ENCODE results near the gene FAS. TPM values are rescaled to one million over a fixed set of nuclear protein-coding genes. Genes with fewer than 3 reads are reported as not detected.
A peak's percentile ranks its signal among the peaks of the same experiment; 100 is the strongest.

The FAS gene
- total RNA-seq, 1 donor from 2014 or later, result 10.5 TPM

DNA sequence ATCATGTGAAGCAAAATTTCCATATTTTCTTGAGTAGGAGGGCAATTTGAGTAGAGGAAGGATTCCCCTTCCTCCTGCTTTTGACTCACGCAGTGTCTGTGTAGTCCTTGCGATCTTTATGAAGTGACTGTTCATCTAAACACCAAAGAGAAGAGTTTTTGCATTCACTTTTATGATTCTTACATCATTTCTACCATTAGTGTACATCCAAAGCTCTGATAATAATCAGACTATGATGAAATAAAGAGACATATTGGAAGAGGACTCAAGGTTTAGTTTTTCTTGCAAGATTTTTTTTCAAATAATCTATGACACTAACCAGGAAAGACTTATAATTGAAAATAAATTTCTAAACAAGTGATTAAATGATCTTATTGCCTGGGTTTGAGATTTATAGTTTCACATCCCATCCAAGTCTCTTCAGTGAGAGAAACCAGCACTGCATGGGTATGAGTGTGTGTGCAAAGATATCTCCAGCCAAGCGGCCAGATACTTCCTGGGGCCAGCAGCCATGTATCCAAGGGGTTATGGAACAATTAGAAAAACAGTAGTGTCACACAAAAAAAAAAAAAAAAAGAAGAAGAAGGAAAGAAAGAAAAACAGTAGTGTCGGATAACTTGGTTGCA lies 36.0 kb upstream of the FAS start:
- Histone ChIP-seq H3K9me3 (no peaks in the 10 kb centered on the region), H3K4me1 (peaks cover 0 to 19% of the 10 kb centered on the region in 2 donors), H3K27ac (peak overlapping the region; percentile 75 to 89), H3K36me3 (peaks cover 0 to 18% of the 10 kb centered on the region in 2 donors), H3K4me3 (peak overlapping the region in 1 of 2 donors; percentile 84), H3K27me3 (no peaks in the 10 kb centered on the region)
- intact Hi-C loops (cut with DNase I), result no loop called here
- no peak for DNase-seq (ENCODE audit: low spot score in 2 of 2)
- TF ChIP-seq, protein P1, sequence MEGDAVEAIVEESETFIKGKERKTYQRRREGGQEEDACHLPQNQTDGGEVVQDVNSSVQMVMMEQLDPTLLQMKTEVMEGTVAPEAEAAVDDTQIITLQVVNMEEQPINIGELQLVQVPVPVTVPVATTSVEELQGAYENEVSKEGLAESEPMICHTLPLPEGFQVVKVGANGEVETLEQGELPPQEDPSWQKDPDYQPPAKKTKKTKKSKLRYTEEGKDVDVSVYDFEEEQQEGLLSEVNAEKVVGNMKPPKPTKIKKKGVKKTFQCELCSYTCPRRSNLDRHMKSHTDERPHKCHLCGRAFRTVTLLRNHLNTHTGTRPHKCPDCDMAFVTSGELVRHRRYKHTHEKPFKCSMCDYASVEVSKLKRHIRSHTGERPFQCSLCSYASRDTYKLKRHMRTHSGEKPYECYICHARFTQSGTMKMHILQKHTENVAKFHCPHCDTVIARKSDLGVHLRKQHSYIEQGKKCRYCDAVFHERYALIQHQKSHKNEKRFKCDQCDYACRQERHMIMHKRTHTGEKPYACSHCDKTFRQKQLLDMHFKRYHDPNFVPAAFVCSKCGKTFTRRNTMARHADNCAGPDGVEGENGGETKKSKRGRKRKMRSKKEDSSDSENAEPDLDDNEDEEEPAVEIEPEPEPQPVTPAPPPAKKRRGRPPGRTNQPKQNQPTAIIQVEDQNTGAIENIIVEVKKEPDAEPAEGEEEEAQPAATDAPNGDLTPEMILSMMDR (IDR thresholded peaks at IDR 0.05), result no peak

DNA sequence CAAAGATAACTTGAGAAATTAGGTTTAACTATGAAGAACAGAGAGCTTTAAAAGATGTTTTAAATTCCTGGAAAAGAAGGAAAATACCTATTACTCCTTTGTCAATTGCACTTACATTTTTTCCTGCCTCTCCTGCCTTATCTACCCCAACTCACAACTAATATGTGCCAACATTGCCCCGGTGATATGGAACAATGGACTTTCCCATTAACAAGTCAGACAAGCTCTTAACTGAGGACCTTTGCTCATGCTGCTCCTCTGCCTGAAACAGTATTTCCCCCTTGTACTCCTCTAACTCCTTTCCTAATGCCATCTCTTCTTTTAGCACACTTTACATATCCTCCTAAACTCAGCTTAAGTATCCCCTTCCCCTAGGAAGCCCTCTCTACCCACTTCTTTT lies 33.2 kb upstream of the FAS start:
- H3K36me3 ChIP-seq, result no peaks in the 10 kb centered on the region
- no peaks in the 10 kb centered on the region for H3K27me3 ChIP-seq
- H3K4me1 ChIP-seq, result peaks cover 0 to 21% of the 10 kb centered on the region in 2 donors
- no peak overlapping the region for H3K4me3 ChIP-seq
- H3K27ac ChIP-seq, result no peak overlapping the region
- intact Hi-C loops (cut with DNase I), result no loop called here
- DNase-seq (ENCODE audit: low spot score in 2 of 2), result no peak
- TF ChIP-seq, protein P1 (IDR thresholded peaks at IDR 0.05), result no peak
- H3K9me3 ChIP-seq, result no peaks in the 10 kb centered on the region

DNA sequence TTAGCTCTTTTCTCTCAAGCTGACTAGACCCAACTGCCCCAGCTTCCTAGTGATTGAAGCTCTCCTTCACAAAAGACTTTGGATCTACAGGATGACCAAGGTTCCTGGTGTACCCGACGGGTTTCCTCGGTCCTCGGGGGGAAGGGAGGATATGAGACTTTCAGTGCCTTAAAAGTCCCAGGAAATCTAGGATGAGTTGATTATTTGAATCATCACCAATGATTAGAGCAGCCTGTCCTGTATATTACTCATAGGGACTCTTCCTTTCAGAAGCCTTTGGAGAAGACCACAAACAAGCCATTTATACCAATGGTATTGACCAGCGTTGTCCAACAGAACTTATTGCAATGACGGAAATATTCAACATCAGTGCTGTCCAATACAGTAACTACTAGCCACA lies 31.9 kb upstream of the FAS start:
- Histone ChIP-seq H3K36me3 (no peaks in the 10 kb centered on the region), H3K4me1 (peaks cover 0 to 25% of the 10 kb centered on the region in 2 donors), H3K4me3 (no peak overlapping the region), H3K9me3 (no peaks in the 10 kb centered on the region), H3K27ac (no peak overlapping the region), H3K27me3 (no peaks in the 10 kb centered on the region)
- no peak for DNase-seq (ENCODE audit: low spot score in 2 of 2)
- intact Hi-C loops (cut with DNase I), result no loop called here
- TF ChIP-seq, protein P1 (IDR thresholded peaks at IDR 0.05), result no peak

DNA sequence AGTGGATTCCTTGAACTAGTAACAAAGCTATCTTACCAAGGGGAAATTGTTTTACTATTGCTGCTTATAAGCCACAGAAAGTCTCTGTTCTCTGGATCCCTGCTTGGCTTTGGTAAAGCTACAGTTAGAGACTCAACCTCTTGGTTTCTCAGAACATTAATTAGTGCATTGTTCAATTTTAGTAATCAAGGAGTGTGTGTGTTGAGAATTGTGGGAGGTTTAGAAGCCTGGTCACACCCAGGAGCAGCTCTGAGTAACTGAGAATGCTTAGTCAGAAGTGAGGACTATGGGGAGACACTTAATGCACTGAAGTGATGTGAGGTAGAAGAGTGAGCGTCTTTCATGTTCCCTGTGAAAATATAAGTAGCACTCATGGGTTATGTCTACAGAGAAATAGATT lies 29.8 kb upstream of the FAS start:
- no peaks in the 10 kb centered on the region for H3K9me3 ChIP-seq
- intact Hi-C loops (cut with DNase I), result no loop called here
- H3K36me3 ChIP-seq, result no peaks in the 10 kb centered on the region
- H3K4me1 ChIP-seq, result peaks cover 0 to 16% of the 10 kb centered on the region in 2 donors
- H3K27ac ChIP-seq, result no peak overlapping the region
- no peaks in the 10 kb centered on the region for H3K27me3 ChIP-seq
- H3K4me3 ChIP-seq, result no peak overlapping the region
- TF ChIP-seq, protein P1 (IDR thresholded peaks at IDR 0.05), result no peak
- no peak for DNase-seq (ENCODE audit: low spot score in 2 of 2)

DNA sequence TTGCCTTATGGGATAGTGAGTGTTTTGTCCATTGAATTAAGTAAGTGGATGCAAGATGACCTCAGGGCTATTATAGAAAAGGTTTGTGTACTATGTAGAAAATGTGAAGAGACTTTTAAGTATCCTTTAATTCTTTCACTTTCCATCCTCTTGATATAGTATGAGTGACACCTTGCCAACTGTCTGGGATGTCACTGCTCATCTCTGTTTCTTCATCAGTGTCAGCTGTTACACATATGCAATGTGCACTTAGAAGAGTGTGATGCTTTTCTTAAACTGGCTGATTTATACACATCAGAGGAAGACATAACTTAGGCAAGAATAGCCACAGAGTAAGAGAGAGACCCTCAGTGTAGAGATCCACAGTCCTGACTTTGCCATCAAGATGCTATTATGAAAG lies 29.3 kb upstream of the FAS start:
- no peak overlapping the region for H3K27ac ChIP-seq
- TF ChIP-seq, protein P1 (IDR thresholded peaks at IDR 0.05), result no peak
- H3K9me3 ChIP-seq, result no peaks in the 10 kb centered on the region
- peaks cover 0 to 16% of the 10 kb centered on the region in 2 donors for H3K4me1 ChIP-seq
- DNase-seq (ENCODE audit: low spot score in 2 of 2), result no peak
- intact Hi-C loops (cut with DNase I), result no loop called here
- no peaks in the 10 kb centered on the region for H3K27me3 ChIP-seq
- no peak overlapping the region for H3K4me3 ChIP-seq
- no peaks in the 10 kb centered on the region for H3K36me3 ChIP-seq

DNA sequence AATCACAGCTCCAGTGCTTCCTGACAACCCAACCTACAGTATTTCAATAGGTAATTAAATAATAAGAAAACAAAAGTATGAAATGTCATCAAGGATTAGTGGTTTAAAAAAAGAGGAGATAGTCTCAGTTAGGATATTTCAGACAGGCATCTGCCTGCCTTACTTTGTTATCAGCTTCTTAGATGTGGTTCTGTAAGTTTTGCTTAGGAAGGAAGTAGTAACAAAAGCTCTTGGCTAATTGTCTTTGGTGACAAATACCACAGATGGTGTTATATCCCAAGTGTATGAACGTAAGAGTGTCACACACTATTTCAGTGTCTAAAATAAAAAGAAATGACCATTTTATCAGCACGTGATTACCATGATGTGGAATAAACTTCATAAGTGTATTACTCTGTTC lies 28.3 kb upstream of the FAS start:
- TF ChIP-seq, protein P1 (IDR thresholded peaks at IDR 0.05), result no peak
- intact Hi-C loops (cut with DNase I), result no loop called here
- Histone ChIP-seq H3K4me1 (peaks cover 0 to 26% of the 10 kb centered on the region in 2 donors), H3K27me3 (no peaks in the 10 kb centered on the region), H3K4me3 (no peak overlapping the region), H3K36me3 (no peaks in the 10 kb centered on the region), H3K27ac (no peak overlapping the region), H3K9me3 (no peaks in the 10 kb centered on the region)
- no peak for DNase-seq (ENCODE audit: low spot score in 2 of 2)
